SKM-1 (cell line): ENCODE results near the gene SPAST.
A peak's percentile ranks its signal among the peaks of the same experiment; 100 is the strongest.
"Not testable (repeated sequence)": the region's sequence is repeated elsewhere in the genome, so short reads cannot be mapped to it uniquely, and the experiment has no call there.

Experiments used
- DNase-seq: peaks from one replicate; lab custom pipeline; 2025; ENCODE audit not compliant: unreplicated experiment; lab: John Stamatoyannopoulos, UW

Gene SPAST

GRCh38 chr2:32124660-32125059 is 61.3 kb downstream of the SPAST start:
- DNase-seq: no peak

- no peak for DNase-seq
These were observed 65.3 kb downstream of the SPAST start for GRCh38 chr2:32128636-32129035.

- DNase-seq: no peak
These were observed 65.7 kb downstream of the SPAST start for GRCh38 chr2:32129086-32129485.

- peak; percentile 18 for DNase-seq
These were observed 72.1 kb downstream of the SPAST start for GRCh38 chr2:32135409-32135808.

GRCh38 chr2:32136097-32136496 is 72.7 kb downstream of the SPAST start:
- DNase-seq: no peak

- not testable (repeated sequence) for DNase-seq
These were observed 88.2 kb downstream of the SPAST start for GRCh38 chr2:32151544-32151943.

- no peak for DNase-seq
These were observed 96.3 kb downstream of the SPAST start for GRCh38 chr2:32159678-32160077.

- DNase-seq: no peak
These were observed 97.9 kb downstream of the SPAST start for GRCh38 chr2:32161296-32161695.

- DNase-seq: not testable (repeated sequence)
These were observed 100.9 kb downstream of the SPAST start for GRCh38 chr2:32164254-32164653.

- DNase-seq: not testable (repeated sequence)
These were observed 101.6 kb downstream of the SPAST start for GRCh38 chr2:32165027-32165347.

- DNase-seq: no peak
These were observed 102.8 kb downstream of the SPAST start for GRCh38 chr2:32166115-32166574.

GRCh38 chr2:32168513-32168912 is 105.2 kb downstream of the SPAST start:
- no peak for DNase-seq

GRCh38 chr2:32172870-32173269 is 109.5 kb downstream of the SPAST start:
- no peak for DNase-seq

GRCh38 chr2:32182667-32183066 is 119.3 kb downstream of the SPAST start:
- DNase-seq: no peak

GRCh38 chr2:32189011-32189410 is 125.7 kb downstream of the SPAST start:
- no peak for DNase-seq

GRCh38 chr2:32192418-32192817 is 129.1 kb downstream of the SPAST start:
- no peak for DNase-seq

GRCh38 chr2:32200814-32201213 is 137.5 kb downstream of the SPAST start:
- no peak for DNase-seq

- not testable (repeated sequence) for DNase-seq
These were observed 140.1 kb downstream of the SPAST start for GRCh38 chr2:32203428-32203827.
